ENCODE measurements around the gene ZFYVE9. TPM values are rescaled to one million over a fixed set of nuclear protein-coding genes. Genes with fewer than 3 reads are reported as not detected.

The ZFYVE9 gene
- total RNA-seq, 1 donor from 2014 or later = 17.9 TPM

DNA sequence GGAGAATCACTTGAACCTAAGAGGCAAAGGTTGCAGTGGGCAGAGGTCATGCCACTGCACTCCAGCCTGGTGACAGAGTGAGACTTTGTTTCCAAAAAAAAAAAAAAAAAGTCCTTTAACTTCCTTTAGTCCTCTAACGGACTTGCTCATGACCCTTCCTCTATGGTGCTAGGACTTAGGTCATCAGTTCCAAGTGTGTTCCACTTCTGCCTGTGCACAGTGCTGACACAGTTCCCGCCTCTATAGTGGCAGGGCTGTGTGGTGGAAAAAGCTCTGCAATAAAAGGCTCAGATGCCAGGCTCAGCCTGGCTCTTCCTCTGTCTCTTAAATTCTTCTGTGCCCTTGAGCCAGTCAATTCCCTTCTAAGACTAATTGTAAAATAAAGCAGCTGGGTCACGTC is 202.1 kb downstream of the ZFYVE9 start:
- intact Hi-C loops (cut with micrococcal nuclease) = no loop called here
- Histone ChIP-seq H3K4me1 (no peaks in the 10 kb centered on the region), H3K27me3 (ENCODE audit: low read depth) (no peaks in the 10 kb centered on the region), H3K27ac (replicated peaks) (no peak overlapping the region), H3K36me3 (peaks cover 27% of the 10 kb centered on the region), H3K4me3 (no peak overlapping the region), H3K9me3 (replicated peaks) (no peaks in the 10 kb centered on the region)
- DNase-seq = no peak
- TF ChIP-seq, protein P1, sequence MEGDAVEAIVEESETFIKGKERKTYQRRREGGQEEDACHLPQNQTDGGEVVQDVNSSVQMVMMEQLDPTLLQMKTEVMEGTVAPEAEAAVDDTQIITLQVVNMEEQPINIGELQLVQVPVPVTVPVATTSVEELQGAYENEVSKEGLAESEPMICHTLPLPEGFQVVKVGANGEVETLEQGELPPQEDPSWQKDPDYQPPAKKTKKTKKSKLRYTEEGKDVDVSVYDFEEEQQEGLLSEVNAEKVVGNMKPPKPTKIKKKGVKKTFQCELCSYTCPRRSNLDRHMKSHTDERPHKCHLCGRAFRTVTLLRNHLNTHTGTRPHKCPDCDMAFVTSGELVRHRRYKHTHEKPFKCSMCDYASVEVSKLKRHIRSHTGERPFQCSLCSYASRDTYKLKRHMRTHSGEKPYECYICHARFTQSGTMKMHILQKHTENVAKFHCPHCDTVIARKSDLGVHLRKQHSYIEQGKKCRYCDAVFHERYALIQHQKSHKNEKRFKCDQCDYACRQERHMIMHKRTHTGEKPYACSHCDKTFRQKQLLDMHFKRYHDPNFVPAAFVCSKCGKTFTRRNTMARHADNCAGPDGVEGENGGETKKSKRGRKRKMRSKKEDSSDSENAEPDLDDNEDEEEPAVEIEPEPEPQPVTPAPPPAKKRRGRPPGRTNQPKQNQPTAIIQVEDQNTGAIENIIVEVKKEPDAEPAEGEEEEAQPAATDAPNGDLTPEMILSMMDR (IDR thresholded peaks at IDR 0.05; ENCODE audit: borderline replicate concordance) = no peak

GRCh38 chr1:52345252-52345651 is 203.4 kb downstream of the ZFYVE9 start:
- Histone ChIP-seq H3K27ac (replicated peaks) (no peak overlapping the region), H3K4me3 (no peak overlapping the region), H3K4me1 (no peaks in the 10 kb centered on the region), H3K36me3 (peaks cover 19% of the 10 kb centered on the region), H3K9me3 (replicated peaks) (no peaks in the 10 kb centered on the region), H3K27me3 (ENCODE audit: low read depth) (no peaks in the 10 kb centered on the region)
- TF ChIP-seq, protein P1 (IDR thresholded peaks at IDR 0.05; ENCODE audit: borderline replicate concordance) = no peak
- no peak for DNase-seq
- intact Hi-C loops (cut with micrococcal nuclease) = no loop called here

- Histone ChIP-seq H3K9me3 (replicated peaks) (no peaks in the 10 kb centered on the region), H3K27ac (replicated peaks) (no peak overlapping the region), H3K4me3 (no peak overlapping the region), H3K27me3 (ENCODE audit: low read depth) (no peaks in the 10 kb centered on the region), H3K4me1 (no peaks in the 10 kb centered on the region), H3K36me3 (peaks cover 26% of the 10 kb centered on the region)
- intact Hi-C loops (cut with micrococcal nuclease) = no loop called here
- TF ChIP-seq, protein P1 (IDR thresholded peaks at IDR 0.05; ENCODE audit: borderline replicate concordance) = no peak
- DNase-seq = no peak
These were observed 204.8 kb downstream of the ZFYVE9 start for GRCh38 chr1:52346653-52347052.

DNA sequence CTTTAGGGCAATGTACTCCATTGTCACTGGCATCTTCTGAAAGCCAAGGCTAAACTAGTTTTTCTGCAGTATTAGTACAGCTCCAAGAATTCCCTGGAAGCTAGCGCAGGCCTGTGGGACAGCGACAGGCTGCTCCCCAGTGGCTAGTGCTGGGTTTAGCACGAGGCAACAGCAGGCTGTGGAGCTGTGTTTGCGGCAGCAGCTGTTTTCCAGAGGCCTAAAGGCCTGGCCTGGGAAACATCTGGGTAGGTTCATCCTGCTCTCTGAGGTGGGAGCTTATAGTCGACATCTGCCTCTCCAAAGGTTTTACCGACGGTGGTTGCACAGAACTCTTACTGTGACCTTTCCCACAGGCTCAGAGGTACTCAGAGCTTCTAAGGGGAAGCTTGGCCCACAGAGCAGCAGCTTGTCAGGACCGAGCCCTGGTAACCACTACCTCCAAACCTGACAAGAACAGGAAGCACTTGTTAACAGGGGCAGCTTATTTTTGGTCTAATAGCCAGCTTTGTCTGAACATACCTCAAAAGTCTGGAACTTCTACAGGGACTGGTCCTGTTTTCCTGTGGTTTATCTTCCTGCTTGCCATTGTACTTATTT is 206.9 kb downstream of the ZFYVE9 start:
- intact Hi-C loops (cut with micrococcal nuclease) = no loop called here
- Histone ChIP-seq H3K36me3 (peaks cover 43% of the 10 kb centered on the region), H3K9me3 (replicated peaks) (no peaks in the 10 kb centered on the region), H3K4me1 (no peaks in the 10 kb centered on the region), H3K27ac (replicated peaks) (no peak overlapping the region), H3K4me3 (no peak overlapping the region), H3K27me3 (ENCODE audit: low read depth) (no peaks in the 10 kb centered on the region)
- no peak for DNase-seq
- TF ChIP-seq, protein P1 (IDR thresholded peaks at IDR 0.05; ENCODE audit: borderline replicate concordance) = peak; percentile 44

DNA sequence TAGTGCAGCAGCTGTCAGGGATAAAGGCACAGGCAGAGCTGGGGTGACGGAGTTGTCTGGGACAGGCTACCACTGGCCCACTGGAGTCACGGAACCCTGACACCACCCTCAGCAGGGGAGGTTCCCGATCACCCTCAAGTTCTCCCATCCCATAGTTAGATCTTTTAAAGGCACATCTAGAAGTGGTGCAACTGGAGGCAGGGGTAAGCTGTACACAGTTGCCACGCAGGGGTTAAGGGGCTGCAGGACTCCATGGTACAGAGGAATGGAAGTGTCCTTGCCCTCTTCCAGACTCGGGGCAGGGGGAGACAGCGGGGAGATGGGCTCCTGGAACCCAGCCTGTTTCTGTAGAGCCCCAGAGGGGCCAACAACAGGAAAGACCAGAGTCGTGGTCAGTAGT is 210.8 kb downstream of the ZFYVE9 start:
- no peaks in the 10 kb centered on the region for H3K27me3 ChIP-seq (ENCODE audit: low read depth)
- no peak for DNase-seq
- H3K9me3 ChIP-seq (replicated peaks) = no peaks in the 10 kb centered on the region
- peaks cover 8% of the 10 kb centered on the region for H3K4me1 ChIP-seq
- TF ChIP-seq, protein P1 (IDR thresholded peaks at IDR 0.05; ENCODE audit: borderline replicate concordance) = no peak
- no peak overlapping the region for H3K4me3 ChIP-seq
- H3K27ac ChIP-seq (replicated peaks) = no peak overlapping the region
- peaks cover 70% of the 10 kb centered on the region for H3K36me3 ChIP-seq
- intact Hi-C loops (cut with micrococcal nuclease) = no loop called here

All from left ventricle myocardium inferior (tissue), 1 donor.